Osteoblast (primary cell): ENCODE results near the gene PDZRN3. TPM values are rescaled to one million over a fixed set of nuclear protein-coding genes. Genes with fewer than 3 reads are reported as not detected.

Source experiments
- DNase-seq: peaks from one replicate; pipeline ENCODE4 v3.0.0; 2011; ENCODE audit warnings: low spot score, mixed read lengths; ENCODE audit not compliant: insufficient read length; ENCODE audit errors: missing footprints
- H2AFZ ChIP-seq: 2 replicates; pipeline ENCODE4 v1.6.0; 2011; ENCODE audit warnings: mild to moderate bottlenecking, low read length
- H3K27ac ChIP-seq: 2 replicates; pipeline ENCODE4 v1.5.1; 2011; ENCODE audit warnings: mild to moderate bottlenecking, low read depth, low read length, moderate library complexity
- H3K27me3 ChIP-seq: 2 replicates; pipeline ENCODE4 v1.6.0; 2012; ENCODE audit warnings: mild to moderate bottlenecking, control low read depth, inconsistent platforms, low read length, moderate library complexity; ENCODE audit not compliant: insufficient read depth
- H3K36me3 ChIP-seq: 2 replicates; pipeline ENCODE4 v1.5.1; 2011; ENCODE audit warnings: mild to moderate bottlenecking, low read length, control low read depth, moderate library complexity; ENCODE audit not compliant: insufficient read depth
- H3K4me1 ChIP-seq: 2 replicates; pipeline ENCODE4 v1.5.1; 2011; ENCODE audit warnings: mild to moderate bottlenecking, low read length, control low read depth, moderate library complexity; ENCODE audit not compliant: insufficient read depth
- H3K4me2 ChIP-seq: 2 replicates; pipeline ENCODE4 v1.6.0; 2011; ENCODE audit warnings: mild to moderate bottlenecking, low read length; ENCODE audit not compliant: insufficient read depth
- H3K4me3 ChIP-seq: fragments of 200-600 bp; sonication (generic); 3 replicates; pipeline ENCODE4 v1.5.1; 2012; ENCODE audit warnings: mild to moderate bottlenecking, low read length, inconsistent platforms; ENCODE audit not compliant: insufficient read depth
- H3K79me2 ChIP-seq: 2 replicates; pipeline ENCODE4 v1.6.0; 2012; ENCODE audit warnings: mild to moderate bottlenecking, low read length, control low read depth, inconsistent platforms; ENCODE audit not compliant: insufficient read depth
- H3K9me3 ChIP-seq: 2 replicates; pipeline ENCODE4 v1.5.1; 2011; ENCODE audit warnings: low read depth, low read length, control low read depth
- H4K20me1 ChIP-seq: 2 replicates; pipeline ENCODE4 v1.6.0; 2012; ENCODE audit warnings: mild to moderate bottlenecking, low read length, control low read depth; ENCODE audit not compliant: insufficient read depth
- total RNA-seq: library from RNA; depleted of rRNA; stranded (reverse); fragments of >200 nt; gene quantifications from 2 replicates; pipeline ENCODE4 v1.2.3, GENCODE V29; 2012
- TF ChIP-seq, protein P1 (sequence below): IDR thresholded peaks from 2 replicates; pipeline ENCODE4 v1.5.1; 2011; ENCODE audit warnings: mild to moderate bottlenecking, low read depth, low read length, moderate library complexity; ENCODE audit errors: extremely low read depth

The PDZRN3 gene
- total RNA-seq, 1 donor, result 26.4 TPM

DNA sequence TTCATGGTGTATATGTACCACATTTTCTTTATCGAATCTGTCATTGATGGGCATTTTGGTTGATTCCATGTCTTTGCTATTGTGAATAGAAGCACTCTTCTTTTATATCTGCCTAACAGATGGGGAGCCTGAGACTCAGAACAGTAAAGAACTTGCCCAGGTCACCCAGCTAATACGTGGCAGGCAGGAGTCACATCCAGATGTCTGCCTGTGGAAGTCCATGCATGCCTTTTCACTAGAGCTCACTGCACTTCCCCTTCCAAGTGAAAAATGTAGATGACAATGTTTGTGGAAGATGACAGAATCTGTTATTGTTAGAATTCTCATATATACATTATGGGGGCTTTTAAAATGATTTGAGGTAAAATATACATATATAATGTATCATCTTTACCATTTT lies 165.0 kb downstream of the PDZRN3 start:
- no peaks in the 10 kb centered on the region for H3K9me3 ChIP-seq
- TF ChIP-seq, protein P1, sequence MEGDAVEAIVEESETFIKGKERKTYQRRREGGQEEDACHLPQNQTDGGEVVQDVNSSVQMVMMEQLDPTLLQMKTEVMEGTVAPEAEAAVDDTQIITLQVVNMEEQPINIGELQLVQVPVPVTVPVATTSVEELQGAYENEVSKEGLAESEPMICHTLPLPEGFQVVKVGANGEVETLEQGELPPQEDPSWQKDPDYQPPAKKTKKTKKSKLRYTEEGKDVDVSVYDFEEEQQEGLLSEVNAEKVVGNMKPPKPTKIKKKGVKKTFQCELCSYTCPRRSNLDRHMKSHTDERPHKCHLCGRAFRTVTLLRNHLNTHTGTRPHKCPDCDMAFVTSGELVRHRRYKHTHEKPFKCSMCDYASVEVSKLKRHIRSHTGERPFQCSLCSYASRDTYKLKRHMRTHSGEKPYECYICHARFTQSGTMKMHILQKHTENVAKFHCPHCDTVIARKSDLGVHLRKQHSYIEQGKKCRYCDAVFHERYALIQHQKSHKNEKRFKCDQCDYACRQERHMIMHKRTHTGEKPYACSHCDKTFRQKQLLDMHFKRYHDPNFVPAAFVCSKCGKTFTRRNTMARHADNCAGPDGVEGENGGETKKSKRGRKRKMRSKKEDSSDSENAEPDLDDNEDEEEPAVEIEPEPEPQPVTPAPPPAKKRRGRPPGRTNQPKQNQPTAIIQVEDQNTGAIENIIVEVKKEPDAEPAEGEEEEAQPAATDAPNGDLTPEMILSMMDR, result no peak
- no peak overlapping the region for H2AFZ ChIP-seq
- DNase-seq, result no peak
- H3K36me3 ChIP-seq, result no peaks in the 10 kb centered on the region
- peaks cover 5% of the 10 kb centered on the region for H4K20me1 ChIP-seq
- no peak overlapping the region for H3K4me3 ChIP-seq
- H3K79me2 ChIP-seq, result no peaks in the 10 kb centered on the region
- no peaks in the 10 kb centered on the region for H3K27me3 ChIP-seq
- no peak overlapping the region for H3K4me2 ChIP-seq
- no peak overlapping the region for H3K27ac ChIP-seq
- peaks cover 15% of the 10 kb centered on the region for H3K4me1 ChIP-seq

- Histone ChIP-seq H3K9me3 (no peaks in the 10 kb centered on the region), H3K4me3 (no peak overlapping the region), H4K20me1 (peaks cover 38% of the 10 kb centered on the region), H3K36me3 (no peaks in the 10 kb centered on the region), H3K27me3 (peaks cover 14% of the 10 kb centered on the region), H3K4me1 (peaks cover 20% of the 10 kb centered on the region), H2AFZ (no peak overlapping the region), H3K27ac (no peak overlapping the region), H3K4me2 (peak overlapping the region; percentile 32), H3K79me2 (peaks cover 2% of the 10 kb centered on the region)
- TF ChIP-seq, protein P1, result no peak
- no peak for DNase-seq
Measured at GRCh38 chr3:73453666-73454065, 171.1 kb downstream of the PDZRN3 start.

- no peak overlapping the region for H3K4me2 ChIP-seq
- H3K36me3 ChIP-seq, result no peaks in the 10 kb centered on the region
- peaks cover 29% of the 10 kb centered on the region for H3K4me1 ChIP-seq
- H3K27ac ChIP-seq, result no peak overlapping the region
- H3K9me3 ChIP-seq, result no peaks in the 10 kb centered on the region
- H3K4me3 ChIP-seq, result no peak overlapping the region
- H3K79me2 ChIP-seq, result peaks cover 2% of the 10 kb centered on the region
- no peak for DNase-seq
- TF ChIP-seq, protein P1, result no peak
- peaks cover 15% of the 10 kb centered on the region for H3K27me3 ChIP-seq
- H2AFZ ChIP-seq, result no peak overlapping the region
- H4K20me1 ChIP-seq, result peaks cover 48% of the 10 kb centered on the region
Measured at GRCh38 chr3:73452729-73453128, 172.0 kb downstream of the PDZRN3 start.

GRCh38 chr3:73451301-73451944 lies 173.3 kb downstream of the PDZRN3 start:
- TF ChIP-seq, protein P1, result no peak
- Histone ChIP-seq H3K79me2 (peaks cover 2% of the 10 kb centered on the region), H3K4me1 (peaks cover 30% of the 10 kb centered on the region), H3K4me3 (no peak overlapping the region), H3K36me3 (no peaks in the 10 kb centered on the region), H3K27me3 (peaks cover 16% of the 10 kb centered on the region), H4K20me1 (peaks cover 58% of the 10 kb centered on the region), H2AFZ (no peak overlapping the region), H3K27ac (no peak overlapping the region), H3K9me3 (no peaks in the 10 kb centered on the region), H3K4me2 (no peak overlapping the region)
- DNase-seq, result no peak
